NCI-H2196 (cell line): ENCODE measurements around the gene TRAPPC6A.

Experiments used
- DNase-seq: peaks from one replicate; lab custom pipeline; 2025; ENCODE audit not compliant: unreplicated experiment; lab: John Stamatoyannopoulos, UW

The TRAPPC6A gene

DNA sequence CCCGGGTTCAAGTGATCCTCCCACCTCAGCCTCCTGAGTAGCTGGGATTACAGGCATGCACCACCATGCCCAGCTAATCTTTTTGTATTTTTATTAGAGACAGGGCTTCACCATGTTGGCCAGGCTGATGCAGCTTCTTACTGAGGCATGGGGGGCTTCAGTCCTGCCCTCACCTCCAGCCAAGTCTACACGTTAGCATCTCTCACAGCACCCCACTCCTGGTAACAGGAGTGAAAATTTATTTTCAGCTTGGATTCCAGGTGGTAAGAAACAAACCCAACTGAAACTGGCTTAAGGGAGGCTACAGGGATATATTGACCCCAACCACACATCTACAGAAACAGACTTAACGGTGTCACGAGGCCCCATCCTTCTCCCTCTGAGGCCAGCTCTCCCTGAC, 27.9 kb downstream of the TRAPPC6A start:
- DNase-seq = no peak

DNA sequence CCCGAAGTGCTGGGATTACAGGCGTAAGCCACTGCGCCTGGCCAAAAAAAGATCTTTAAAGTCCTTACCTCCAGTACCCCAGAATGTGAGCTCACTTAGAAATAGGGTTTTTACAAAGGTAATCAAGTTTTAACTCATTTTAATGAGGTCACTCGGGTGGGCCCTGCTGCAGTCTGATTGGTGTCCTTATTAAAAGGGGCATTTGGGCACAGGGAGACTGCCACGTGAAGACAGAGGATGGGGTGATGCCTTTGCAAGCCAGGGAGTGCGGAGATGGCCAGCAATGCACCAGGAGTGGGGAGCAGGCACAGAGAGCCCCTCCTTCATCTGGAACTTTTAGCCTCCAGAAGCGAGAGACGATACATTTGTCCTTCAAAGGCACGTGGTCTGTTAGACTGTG, 28.9 kb downstream of the TRAPPC6A start:
- DNase-seq = no peak

DNA sequence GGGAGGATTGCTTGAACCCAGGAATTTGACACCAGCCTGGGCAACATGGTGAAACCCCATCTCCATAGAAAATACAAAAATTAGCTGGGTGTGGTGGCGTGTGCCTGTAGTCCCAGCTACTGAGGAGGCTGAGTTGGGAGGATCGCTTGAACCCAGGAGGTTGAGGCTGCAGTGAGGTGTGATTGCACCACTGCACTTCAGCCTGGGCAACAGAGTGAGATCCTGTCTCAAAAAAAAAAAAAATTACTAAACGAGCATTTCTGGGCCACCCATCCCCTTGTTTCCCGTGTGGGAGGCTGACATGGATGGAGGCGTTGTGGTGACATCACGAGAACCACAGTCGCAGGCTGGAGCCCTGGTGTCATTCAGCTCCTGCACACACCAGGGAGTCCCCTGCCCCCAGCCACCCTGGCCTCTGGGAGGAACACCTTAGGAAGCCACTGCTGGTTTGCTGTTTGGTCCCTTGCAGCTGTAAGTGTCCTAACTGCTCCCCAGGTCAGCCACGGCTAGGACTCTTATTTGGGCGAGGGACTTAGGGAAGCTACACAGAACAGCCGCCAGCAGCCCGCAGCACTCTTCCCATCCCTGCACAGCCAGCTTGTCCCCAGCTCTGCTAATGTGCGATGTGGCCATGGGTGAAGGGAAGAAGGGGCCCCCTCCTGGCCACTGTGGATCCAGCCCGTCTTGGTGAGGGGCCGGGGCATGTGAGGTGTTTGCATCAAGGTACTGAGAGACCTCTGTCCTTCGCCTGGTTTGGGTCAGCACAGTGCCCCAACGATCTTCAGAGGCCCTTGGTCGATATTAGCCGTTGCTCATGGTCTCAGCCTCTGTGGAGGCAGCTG, 30.0 kb downstream of the TRAPPC6A start:
- no peak for DNase-seq

DNA sequence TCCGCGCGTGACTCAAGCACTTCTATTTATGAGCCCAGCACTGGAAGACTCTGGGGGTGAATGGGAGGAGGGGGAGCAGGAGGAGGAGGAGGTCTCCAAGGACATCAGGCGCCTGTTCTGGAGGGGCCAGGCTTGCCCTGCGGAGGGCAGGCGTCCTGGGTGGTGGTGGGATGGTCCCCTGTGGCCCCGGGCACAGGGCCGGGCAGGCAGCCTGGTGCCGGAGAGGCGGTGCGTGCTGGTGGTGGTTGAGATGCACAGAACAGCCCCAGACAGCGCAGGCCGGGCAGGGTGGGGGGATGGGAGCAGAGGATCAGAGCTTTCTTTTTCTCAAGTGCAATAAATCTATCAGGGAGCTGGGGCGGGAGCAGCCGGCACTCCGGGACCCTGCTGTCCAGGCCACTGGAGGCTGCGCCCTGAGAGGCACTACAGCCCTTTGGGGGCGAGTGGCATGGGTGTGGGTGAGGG, 31.3 kb downstream of the TRAPPC6A start:
- DNase-seq = no peak

DNA sequence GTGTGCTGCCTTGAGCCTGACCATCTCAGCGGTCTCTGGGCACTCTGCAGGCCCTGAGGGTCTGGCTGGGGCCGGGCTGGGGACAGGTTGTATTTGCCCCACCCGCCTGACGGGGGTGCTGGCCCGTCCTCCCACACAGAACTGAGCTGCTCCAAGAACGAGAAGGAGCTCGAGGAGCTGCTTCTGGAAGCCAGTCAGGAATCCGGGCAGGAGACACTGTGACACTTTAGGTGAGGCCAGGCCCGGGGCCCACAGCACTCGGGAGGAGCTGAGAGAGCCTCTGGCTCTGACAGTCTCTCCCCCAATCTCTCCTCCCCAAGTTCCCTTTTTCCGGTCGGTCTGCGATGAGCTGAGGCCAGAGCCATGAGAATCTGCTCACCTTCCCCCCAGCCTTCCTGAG, 31.8 kb downstream of the TRAPPC6A start:
- DNase-seq = no peak

DNA sequence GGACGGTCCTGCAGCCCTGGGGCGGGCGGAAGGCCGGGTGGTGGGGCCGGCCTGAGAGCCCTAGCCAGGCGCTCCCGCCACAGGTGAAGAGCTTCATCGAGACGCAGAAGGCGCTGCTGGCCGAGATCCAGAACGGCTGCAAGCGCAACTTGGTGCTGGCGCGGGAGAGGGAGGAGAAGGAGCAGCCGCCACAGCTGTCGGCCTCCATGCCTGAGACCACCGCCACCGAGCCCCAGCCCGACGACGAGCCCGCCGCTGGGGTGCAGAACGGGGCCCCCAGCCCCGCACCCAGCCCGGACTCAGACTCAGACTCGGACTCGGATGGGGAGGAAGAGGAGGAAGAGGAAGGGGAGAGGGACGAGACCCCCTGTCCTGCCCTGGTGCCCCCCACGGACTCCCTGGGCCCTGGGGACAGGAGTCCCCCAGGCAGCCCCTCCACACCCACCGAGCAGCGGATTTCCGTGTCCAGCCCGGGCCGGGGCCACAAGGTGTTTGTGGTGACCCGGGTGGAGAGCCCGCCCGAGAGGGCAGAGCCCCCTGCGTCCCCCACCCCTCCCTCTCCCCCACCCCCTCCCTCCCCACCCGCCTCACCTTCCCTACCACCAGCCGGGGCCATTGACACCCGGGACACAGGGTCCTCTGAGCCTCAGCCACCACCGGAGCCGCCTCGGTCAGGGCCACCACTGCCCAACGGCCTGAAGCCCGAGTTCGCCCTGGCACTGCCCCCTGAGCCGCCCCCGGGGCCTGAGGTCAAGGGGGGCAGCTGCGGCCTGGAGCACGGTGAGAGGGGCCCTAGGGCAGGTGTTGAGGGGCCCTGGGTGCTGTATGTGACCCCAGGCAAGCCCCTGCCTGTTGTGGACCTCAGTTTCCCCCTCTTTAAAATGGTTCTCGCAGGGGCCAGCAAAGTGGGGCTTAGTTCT, 32.5 kb downstream of the TRAPPC6A start:
- no peak for DNase-seq

GRCh38 chr19:45144431-45145269, 33.4 kb downstream of the TRAPPC6A start:
- no peak for DNase-seq

DNA sequence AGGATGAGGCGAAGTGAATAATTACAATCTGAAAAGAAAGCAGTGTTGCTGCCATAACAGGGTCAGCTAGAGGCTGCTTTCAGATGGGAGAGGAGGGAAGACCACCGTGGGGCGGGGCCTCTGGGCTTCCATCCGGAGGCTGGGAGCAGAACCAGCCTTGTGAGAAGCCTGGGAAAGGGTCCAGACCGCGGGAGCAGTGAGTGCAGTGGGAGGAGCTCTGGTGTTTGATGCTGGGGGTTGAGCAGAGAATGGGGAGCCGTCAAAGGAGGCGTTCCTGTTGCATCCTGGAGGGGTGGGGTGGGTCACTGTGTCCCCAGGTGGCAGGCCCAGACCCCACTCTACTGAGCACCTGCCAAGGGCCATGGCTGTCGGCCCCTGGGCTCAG, 35.3 kb downstream of the TRAPPC6A start:
- DNase-seq = no peak

DNA sequence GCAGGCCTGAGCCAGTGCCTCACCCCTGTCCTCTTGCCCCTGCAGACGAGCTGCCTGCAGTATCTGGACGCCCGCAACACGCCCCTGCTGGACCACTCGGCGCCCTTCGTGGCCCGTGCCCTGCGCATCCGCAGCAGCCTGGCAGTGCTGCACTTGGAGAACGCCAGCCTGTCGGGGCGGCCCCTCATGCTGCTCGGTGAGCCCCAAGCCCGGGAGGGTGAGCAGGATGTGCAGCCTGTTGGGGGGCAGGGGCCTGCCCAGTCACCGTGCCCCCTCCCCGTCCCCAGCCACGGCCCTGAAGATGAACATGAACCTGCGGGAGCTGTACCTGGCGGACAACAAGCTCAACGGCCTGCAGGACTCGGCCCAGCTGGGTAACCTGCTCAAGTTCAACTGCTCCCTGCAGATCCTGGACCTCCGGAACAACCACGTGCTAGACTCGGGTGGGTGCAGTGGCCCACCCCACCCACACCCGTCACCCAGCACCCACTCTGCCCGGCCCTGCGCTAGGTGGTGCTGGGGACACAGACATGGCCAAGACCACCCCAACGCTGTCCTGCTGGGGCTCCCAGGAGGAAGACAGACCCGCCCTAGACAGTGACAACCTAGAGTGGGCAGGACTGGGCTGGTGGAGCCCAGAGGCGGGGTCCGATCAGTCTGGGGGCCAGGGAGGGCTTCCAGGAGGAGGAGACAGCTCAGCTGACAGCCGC, 35.9 kb downstream of the TRAPPC6A start:
- no peak for DNase-seq

- no peak for DNase-seq
These were observed 36.7 kb downstream of the TRAPPC6A start for GRCh38 chr19:45141203-45141900.

GRCh38 chr19:45140533-45140932, 37.5 kb downstream of the TRAPPC6A start:
- no peak for DNase-seq

DNA sequence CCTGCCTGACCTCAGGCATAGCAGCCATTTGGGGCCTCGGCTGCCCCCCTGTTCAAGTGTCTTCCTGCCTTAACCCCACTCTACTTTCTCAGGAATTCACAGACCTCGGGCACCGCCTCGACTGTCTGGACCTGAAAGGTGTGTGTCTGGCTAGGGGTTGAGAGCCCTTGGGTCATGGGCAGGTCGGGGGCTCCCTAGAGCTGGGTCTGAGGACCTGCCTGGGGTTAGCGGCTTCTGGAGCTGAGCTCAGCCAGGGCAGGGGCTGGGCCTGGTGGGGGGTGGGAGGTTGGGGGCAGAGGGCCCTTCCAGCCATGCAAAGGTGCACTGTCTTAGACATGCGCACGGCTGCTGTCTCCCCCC, 37.9 kb downstream of the TRAPPC6A start:
- no peak for DNase-seq

DNA sequence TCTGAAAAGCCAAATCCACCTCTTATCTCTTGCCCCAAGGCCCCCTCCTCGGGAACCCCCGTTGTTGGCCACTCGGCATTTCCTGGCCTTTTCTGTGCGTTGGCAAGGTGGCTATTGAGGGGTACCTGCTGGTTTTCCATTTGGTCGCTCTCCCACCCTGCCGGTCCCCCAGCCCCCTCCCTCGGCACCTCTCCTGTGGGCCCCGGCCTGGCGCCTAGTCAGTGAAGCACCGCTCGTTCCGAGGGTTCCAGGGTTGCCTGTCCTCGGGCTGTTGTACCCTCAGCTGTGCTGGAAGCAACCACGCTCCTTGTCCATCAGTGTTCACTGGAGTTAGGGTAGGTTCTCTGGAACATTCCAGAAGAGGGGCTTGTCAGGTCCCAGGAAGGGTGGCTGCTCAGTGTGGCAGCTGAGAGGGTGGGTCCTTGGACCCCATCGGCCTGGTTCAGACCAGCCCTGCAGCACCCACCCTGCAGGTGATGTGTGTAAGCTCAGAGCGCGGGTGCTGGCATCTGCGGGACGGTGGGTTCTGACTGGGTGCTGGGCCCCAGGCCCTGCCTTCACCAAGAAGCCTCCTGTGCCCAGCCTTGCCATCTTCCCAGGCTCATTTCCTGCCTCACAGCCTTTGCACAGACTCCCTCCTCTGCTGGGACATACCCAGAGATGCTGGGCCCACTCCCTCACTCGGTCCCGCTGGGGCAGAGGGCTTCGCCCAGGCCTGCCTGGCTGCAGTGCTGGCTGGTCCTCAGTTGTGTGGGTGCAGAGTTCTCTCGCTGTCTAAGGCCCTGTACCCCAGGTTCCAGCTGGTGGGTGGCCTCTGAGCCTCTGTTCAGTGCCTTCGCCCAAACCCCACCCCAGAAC, 38.5 kb downstream of the TRAPPC6A start:
- no peak for DNase-seq

DNA sequence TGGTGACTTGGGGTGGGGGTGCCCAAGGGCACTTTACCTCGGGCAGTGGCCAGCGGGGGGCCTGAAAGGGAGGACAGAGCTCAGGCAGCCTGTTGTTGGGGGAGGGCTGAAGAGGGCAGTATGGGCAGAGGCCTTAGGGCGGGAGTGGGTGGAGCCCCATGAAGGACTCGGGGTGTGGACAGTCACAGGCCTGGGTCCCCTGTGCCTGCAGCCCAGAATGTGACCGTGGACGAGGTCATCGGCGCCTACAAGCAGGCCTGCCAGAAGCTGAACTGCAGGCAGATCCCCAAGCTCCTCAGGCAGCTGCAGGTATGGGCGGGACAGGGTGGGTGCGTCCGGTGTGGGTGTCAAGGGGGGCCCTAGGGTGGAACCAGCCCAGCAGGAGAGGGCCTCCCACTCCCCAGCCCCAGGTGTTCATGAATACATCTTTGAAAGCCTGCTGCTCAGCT, 39.7 kb downstream of the TRAPPC6A start:
- DNase-seq = no peak

GRCh38 chr19:45137179-45137761, 40.8 kb downstream of the TRAPPC6A start:
- no peak for DNase-seq

GRCh38 chr19:45136507-45137178, 41.4 kb downstream of the TRAPPC6A start:
- DNase-seq = no peak

GRCh38 chr19:45135176-45135885, 42.7 kb downstream of the TRAPPC6A start:
- DNase-seq = no peak
